Lower leg skin (tissue), 3 donors: ENCODE data around the gene INSYN2B.

Source experiments
- CTCF ChIP-seq, 3 donors: fragments of 450-650 bp; IDR thresholded peaks; one replicate each; pipeline ENCODE4 v1.5.1; 2016; ENCODE audit warnings: antibody characterized with exemption in 3 of 3, mild to moderate bottlenecking in 3 of 3, moderate library complexity in 2 of 3
- POLR2A ChIP-seq, 2 donors: fragments of 450-650 bp; IDR thresholded peaks; one replicate each; pipeline ENCODE4 v1.6.1; 2016 to 2017; ENCODE audit warnings: antibody characterized with exemption in 2 of 2, mild to moderate bottlenecking in 1 of 2, moderate library complexity in 1 of 2

GRCh38 chr5:170028124-170028523 is 47.8 kb upstream of the INSYN2B start:
- TF ChIP-seq CTCF (IDR thresholded peaks at IDR 0.05) (no peak), POLR2A (IDR thresholded peaks at IDR 0.05) (no peak)
